ENCODE measurements around the gene METTL25B. TPM values are rescaled to one million over a fixed set of nuclear protein-coding genes. Genes with fewer than 3 reads are reported as not detected.

The METTL25B gene
- total RNA-seq (10 to 100 TPM in 8 of 9 donors, 1 to 10 TPM in 1; 8.9 to 18.9 (median 15.0) TPM), polyA plus RNA-seq (10 to 100 TPM; 15.6 to 24.3 TPM)
- long read RNA-seq, donor 1, transcript RRNAD1-202 (7 exons, 1,802 nt), result major isoform, 5 of 17 reads
- long read RNA-seq, donor 1, partial matches to known transcripts, result 1 of 17 reads
- long read RNA-seq, donor 1, other reads (novel, unspliced or antisense), result 10 of 17 reads
- long read RNA-seq, donor 2, transcript RRNAD1-201 (8 exons, 2,254 nt), result major isoform, 7 of 29 reads
- long read RNA-seq, donor 2, partial matches to known transcripts, result 0 of 29 reads
- long read RNA-seq, donor 2, other reads (novel, unspliced or antisense), result 19 of 29 reads
- long read RNA-seq, donor 3, partial matches to known transcripts, result 1 of 14 reads
- long read RNA-seq, donor 3, other reads (novel, unspliced or antisense), result 7 of 14 reads

GRCh38 chr1:156727926-156728598 is at the start of gene METTL25B:
METTL25B (plus strand) TSS chr1:156728469; CDS start chr1:156729105, 636 bp downstream.
- no peaks in the 10 kb centered on the region for H3K9me3 ChIP-seq
- peak; percentile 44 to 85 (median 76) for ATAC-seq
- intact Hi-C loops (cut with DNase I), result loop anchor here in 8 of 10 donors (1.0 to 10.0 kb wide), 12 partner anchors 13 to 164 kb away; partner anchors contain the start of genes PRCC (in 7 of the 8), NTRK1 (in 3 of the 8), INSRR (in 2 of the 8) and MRPL24 (in 1 of the 8)
- WGBS, 4 donors, result 0 to 1% (median 1%) methylated on average over 21 to 46 of the region's 46 CpGs
- peaks cover 0 to 45% (median 23%) of the 10 kb centered on the region in 9 donors for H3K36me3 ChIP-seq
- peak in 1 of 12 donors; percentile 1 for TF ChIP-seq CTCF (IDR thresholded peaks at IDR 0.05)
- TF ChIP-seq POLR2A (IDR thresholded peaks at IDR 0.05), result no peak
- peak; percentile 81 to 89 (median 83) for DNase-seq
- H3K4me1 ChIP-seq, result peaks cover 22 to 54% (median 36%) of the 10 kb centered on the region in 12 donors
- H3K4me3 ChIP-seq, result peak within 1 kb of the TSS; percentile 57 to 96 (median 82)
- H3K27me3 ChIP-seq, result no peaks in the 10 kb centered on the region
- H3K27ac ChIP-seq, result peak within 1 kb of the TSS; percentile 88 to 99 (median 96)

- ATAC-seq, result no peak
- TF ChIP-seq POLR2A (IDR thresholded peaks at IDR 0.05) (no peak), CTCF (IDR thresholded peaks at IDR 0.05) (no peak)
These were observed 48.2 kb upstream of the METTL25B start for GRCh38 chr1:156680056-156680455.

GRCh38 chr1:156681196-156681960 is 46.9 kb upstream of the METTL25B start:
- DNase-seq, result peak in 1 of 5 donors; percentile 48
- TF ChIP-seq CTCF (IDR thresholded peaks at IDR 0.05) (no peak), POLR2A (IDR thresholded peaks at IDR 0.05) (no peak)
- 78 to 88% (median 80%) methylated on average over 8 of the region's 8 CpGs for WGBS, 4 donors
- intact Hi-C loops (cut with DNase I), result loop anchor here in 3 of 10 donors (5.0 to 10.0 kb wide), 3 partner anchors 34 to 213 kb away; partner anchors contain the start of gene PEAR1 (in 1 of the 3)
- Histone ChIP-seq H3K4me3 (no peak overlapping the region), H3K27me3 (peaks cover 0 to 42% (median 4%) of the 10 kb centered on the region in 9 donors), H3K9me3 (no peaks in the 10 kb centered on the region), H3K27ac (no peak overlapping the region), H3K4me1 (peaks cover 0 to 16% (median 9%) of the 10 kb centered on the region in 12 donors), H3K36me3 (no peaks in the 10 kb centered on the region)
- ATAC-seq, result no peak

More at GRCh38 chr1:156680056-156680455, 48.2 kb upstream of the METTL25B start:
- Histone ChIP-seq H3K4me1 (peaks cover 0 to 29% (median 16%) of the 10 kb centered on the region in 12 donors), H3K27ac (no peak overlapping the region), H3K36me3 (peaks cover 0 to 1% (median 0%) of the 10 kb centered on the region in 9 donors), H3K9me3 (no peaks in the 10 kb centered on the region), H3K27me3 (peaks cover 0 to 51% (median 0%) of the 10 kb centered on the region in 9 donors), H3K4me3 (no peak overlapping the region)
- intact Hi-C loops (cut with DNase I), result loop anchor here in 3 of 10 donors (5.0 to 10.0 kb wide), 3 partner anchors 33 to 215 kb away; partner anchors contain the start of gene PEAR1 (in 1 of the 3)
- WGBS, 4 donors, result 61 to 76% (median 67%) methylated on average over 2 of the region's 2 CpGs
- DNase-seq, result no peak
